ENCODE measurements around the gene COL6A3.

COL6A3 gene

GRCh38 chr2:237316339-237316738 lies 97.6 kb downstream of the COL6A3 start:
- H3K36me3 ChIP-seq (ENCODE audit: insufficient read depth, low read length), result no peaks in the 10 kb centered on the region
- H3K9ac ChIP-seq (ENCODE audit: low read depth, low read length), result no peak overlapping the region
- no peaks in the 10 kb centered on the region for H3K9me3 ChIP-seq (replicated peaks; ENCODE audit: low read length)
- H3K27me3 ChIP-seq (ENCODE audit: control insufficient read depth, insufficient read depth, low read length), result no peaks in the 10 kb centered on the region
- no peak overlapping the region for H3K4me2 ChIP-seq (ENCODE audit: low read length)
- peaks cover 31% of the 10 kb centered on the region for H3K4me1 ChIP-seq (ENCODE audit: control insufficient read depth, insufficient read depth, low read length)
- no peak overlapping the region for H3K4me3 ChIP-seq (ENCODE audit: low read length)

DNA sequence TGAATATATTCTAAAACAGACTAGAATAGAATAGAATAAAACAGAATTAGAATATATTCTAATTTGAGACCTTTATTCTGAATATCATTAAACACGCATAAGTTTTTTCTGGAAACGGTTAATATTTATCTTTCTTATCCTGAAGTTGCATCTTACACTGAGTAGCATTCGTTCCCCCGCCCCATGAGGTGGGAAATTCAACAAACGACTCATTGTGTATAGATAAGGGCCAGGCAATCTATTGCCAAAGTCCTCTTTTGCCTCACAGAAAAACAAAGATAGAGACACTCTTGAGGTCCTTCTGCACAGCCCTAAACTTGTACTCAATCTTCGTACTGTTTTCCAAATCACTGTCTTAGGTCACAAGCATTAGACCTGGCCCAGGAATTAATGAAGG lies 98.1 kb downstream of the COL6A3 start:
- H3K4me1 ChIP-seq (ENCODE audit: control insufficient read depth, insufficient read depth, low read length), result peaks cover 33% of the 10 kb centered on the region
- no peak overlapping the region for H3K4me2 ChIP-seq (ENCODE audit: low read length)
- no peaks in the 10 kb centered on the region for H3K9me3 ChIP-seq (replicated peaks; ENCODE audit: low read length)
- H3K4me3 ChIP-seq (ENCODE audit: low read length), result no peak overlapping the region
- no peaks in the 10 kb centered on the region for H3K27me3 ChIP-seq (ENCODE audit: control insufficient read depth, insufficient read depth, low read length)
- H3K9ac ChIP-seq (ENCODE audit: low read depth, low read length), result peak overlapping the region; percentile 67
- no peaks in the 10 kb centered on the region for H3K36me3 ChIP-seq (ENCODE audit: insufficient read depth, low read length)

DNA sequence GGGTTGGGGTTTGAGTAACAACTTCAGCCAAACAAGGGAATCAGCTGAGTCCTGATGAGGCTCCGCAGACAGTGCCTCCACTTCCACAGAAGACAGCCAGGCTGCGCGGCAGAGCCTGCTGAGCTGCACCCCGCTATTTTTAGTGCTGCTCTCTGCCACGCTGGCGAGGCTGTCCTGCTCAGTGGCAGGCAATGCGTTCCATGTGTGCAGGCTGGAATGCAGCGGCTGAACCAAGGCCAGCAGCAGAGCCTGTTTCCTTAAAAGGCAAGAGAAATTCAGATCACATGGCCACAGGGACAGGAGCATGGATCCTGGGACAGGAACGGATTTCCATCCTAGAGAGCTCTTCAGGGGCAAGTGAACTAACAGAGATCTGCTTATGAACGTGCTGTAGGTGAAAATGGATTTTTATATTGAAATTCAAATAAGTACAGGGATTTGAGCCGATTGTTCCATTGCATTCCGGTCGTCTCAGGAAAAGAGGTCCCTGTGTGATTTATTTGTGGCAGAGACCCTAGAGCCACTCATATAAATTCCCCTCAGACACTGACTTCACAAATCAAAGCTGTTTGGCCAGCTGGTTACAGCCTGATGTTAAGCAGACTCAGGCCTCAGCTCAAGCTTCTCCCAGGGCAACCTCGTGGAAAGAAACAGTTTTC lies 98.7 kb downstream of the COL6A3 start:
- Histone ChIP-seq H3K9ac (ENCODE audit: low read depth, low read length) (peak overlapping the region; percentile 70), H3K9me3 (replicated peaks; ENCODE audit: low read length) (no peaks in the 10 kb centered on the region), H3K27me3 (ENCODE audit: control insufficient read depth, insufficient read depth, low read length) (no peaks in the 10 kb centered on the region), H3K4me2 (ENCODE audit: low read length) (peak overlapping the region; percentile 45), H3K36me3 (ENCODE audit: insufficient read depth, low read length) (no peaks in the 10 kb centered on the region), H3K4me3 (ENCODE audit: low read length) (no peak overlapping the region), H3K4me1 (ENCODE audit: control insufficient read depth, insufficient read depth, low read length) (peaks cover 38% of the 10 kb centered on the region)

GRCh38 chr2:237314681-237315080 lies 99.3 kb downstream of the COL6A3 start:
- H3K36me3 ChIP-seq (ENCODE audit: insufficient read depth, low read length), result no peaks in the 10 kb centered on the region
- H3K4me1 ChIP-seq (ENCODE audit: control insufficient read depth, insufficient read depth, low read length), result peaks cover 39% of the 10 kb centered on the region
- H3K27me3 ChIP-seq (ENCODE audit: control insufficient read depth, insufficient read depth, low read length), result no peaks in the 10 kb centered on the region
- H3K4me2 ChIP-seq (ENCODE audit: low read length), result peak overlapping the region; percentile 45
- no peaks in the 10 kb centered on the region for H3K9me3 ChIP-seq (replicated peaks; ENCODE audit: low read length)
- H3K4me3 ChIP-seq (ENCODE audit: low read length), result no peak overlapping the region
- peak overlapping the region; percentile 70 for H3K9ac ChIP-seq (ENCODE audit: low read depth, low read length)

DNA sequence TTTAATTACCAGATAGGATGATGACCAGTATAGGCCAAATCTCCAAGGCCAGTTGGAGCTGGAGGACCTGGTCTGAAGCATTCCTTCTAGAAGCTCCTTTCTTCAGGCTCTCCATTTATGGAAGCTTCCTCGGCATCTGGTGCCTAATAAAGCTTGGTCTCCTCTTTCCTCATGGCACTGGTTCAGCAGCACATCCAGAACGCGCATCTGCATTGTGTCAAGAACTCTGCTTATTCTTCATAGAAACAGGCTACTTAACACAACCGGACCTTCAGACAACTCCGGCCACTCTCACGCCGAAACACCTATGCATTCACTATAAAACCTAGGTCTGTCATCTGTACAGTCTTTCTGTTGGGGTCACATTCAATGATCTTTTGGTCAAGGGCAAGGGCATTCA lies 99.8 kb downstream of the COL6A3 start:
- Histone ChIP-seq H3K4me2 (ENCODE audit: low read length) (no peak overlapping the region), H3K9me3 (replicated peaks; ENCODE audit: low read length) (no peaks in the 10 kb centered on the region), H3K36me3 (ENCODE audit: insufficient read depth, low read length) (no peaks in the 10 kb centered on the region), H3K9ac (ENCODE audit: low read depth, low read length) (no peak overlapping the region), H3K27me3 (ENCODE audit: control insufficient read depth, insufficient read depth, low read length) (no peaks in the 10 kb centered on the region), H3K4me3 (ENCODE audit: low read length) (no peak overlapping the region), H3K4me1 (ENCODE audit: control insufficient read depth, insufficient read depth, low read length) (peaks cover 43% of the 10 kb centered on the region)

- Histone ChIP-seq H3K4me1 (ENCODE audit: control insufficient read depth, insufficient read depth, low read length) (peaks cover 48% of the 10 kb centered on the region), H3K36me3 (ENCODE audit: insufficient read depth, low read length) (no peaks in the 10 kb centered on the region)
Measured at GRCh38 chr2:237312021-237312755, 101.8 kb downstream of the COL6A3 start.

GRCh38 chr2:237310515-237311114 lies 103.3 kb downstream of the COL6A3 start:
- Histone ChIP-seq H3K36me3 (ENCODE audit: insufficient read depth, low read length) (no peaks in the 10 kb centered on the region), H3K27me3 (ENCODE audit: control insufficient read depth, insufficient read depth, low read length) (no peaks in the 10 kb centered on the region), H3K4me1 (ENCODE audit: control insufficient read depth, insufficient read depth, low read length) (peaks cover 57% of the 10 kb centered on the region), H3K4me3 (ENCODE audit: low read length) (no peak overlapping the region), H3K9me3 (replicated peaks; ENCODE audit: low read length) (no peaks in the 10 kb centered on the region), H3K9ac (ENCODE audit: low read depth, low read length) (no peak overlapping the region), H3K4me2 (ENCODE audit: low read length) (no peak overlapping the region)

More at GRCh38 chr2:237312021-237312755, 101.8 kb downstream of the COL6A3 start:
- H3K27me3 ChIP-seq (ENCODE audit: control insufficient read depth, insufficient read depth, low read length), result no peaks in the 10 kb centered on the region
- H3K9ac ChIP-seq (ENCODE audit: low read depth, low read length), result no peak overlapping the region
- H3K4me2 ChIP-seq (ENCODE audit: low read length), result no peak overlapping the region
- H3K4me3 ChIP-seq (ENCODE audit: low read length), result no peak overlapping the region
- no peaks in the 10 kb centered on the region for H3K9me3 ChIP-seq (replicated peaks; ENCODE audit: low read length)

DNA sequence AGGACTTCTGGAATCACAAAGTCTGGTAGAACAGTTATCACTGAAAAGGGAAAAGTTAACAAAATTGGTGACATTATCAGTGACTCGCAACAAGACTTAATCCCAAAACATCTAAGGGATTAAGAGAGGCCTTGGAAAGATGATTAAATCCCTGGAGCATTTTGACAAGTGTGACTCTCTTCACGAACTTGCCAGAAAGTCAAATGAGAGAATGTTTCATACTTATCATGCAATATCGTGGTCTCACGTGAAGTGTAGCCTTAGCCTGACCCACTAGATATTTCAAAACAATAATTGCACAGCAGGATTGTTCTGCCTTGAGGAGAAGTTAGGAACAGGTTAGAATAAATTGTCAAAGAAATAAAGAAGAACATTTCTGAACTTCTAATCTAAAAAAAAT lies 104.5 kb downstream of the COL6A3 start:
- H3K4me1 ChIP-seq (ENCODE audit: control insufficient read depth, insufficient read depth, low read length), result peaks cover 57% of the 10 kb centered on the region
- H3K4me2 ChIP-seq (ENCODE audit: low read length), result no peak overlapping the region
- no peaks in the 10 kb centered on the region for H3K27me3 ChIP-seq (ENCODE audit: control insufficient read depth, insufficient read depth, low read length)
- no peaks in the 10 kb centered on the region for H3K9me3 ChIP-seq (replicated peaks; ENCODE audit: low read length)
- no peaks in the 10 kb centered on the region for H3K36me3 ChIP-seq (ENCODE audit: insufficient read depth, low read length)
- no peak overlapping the region for H3K9ac ChIP-seq (ENCODE audit: low read depth, low read length)
- H3K4me3 ChIP-seq (ENCODE audit: low read length), result no peak overlapping the region

DNA sequence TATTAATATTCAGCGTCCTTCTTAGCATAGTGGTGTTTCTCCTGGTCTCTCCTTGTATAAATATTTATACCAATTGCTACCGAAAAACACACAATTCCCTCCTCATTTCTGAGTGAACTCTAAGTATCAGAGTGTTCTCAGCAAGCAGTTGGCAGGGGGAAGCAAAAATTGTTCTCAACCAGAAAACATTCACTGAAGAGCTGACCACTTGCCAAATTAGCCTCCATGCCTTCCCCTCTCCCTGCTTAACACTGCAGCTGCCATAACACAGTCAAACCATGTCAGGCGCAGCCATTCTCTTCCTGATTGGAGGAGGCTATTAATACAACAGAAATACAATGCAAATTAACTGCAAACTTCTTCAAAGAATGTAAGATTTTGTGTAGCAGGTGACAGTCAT lies 105.0 kb downstream of the COL6A3 start:
- Histone ChIP-seq H3K9me3 (replicated peaks; ENCODE audit: low read length) (no peaks in the 10 kb centered on the region), H3K4me2 (ENCODE audit: low read length) (no peak overlapping the region), H3K4me1 (ENCODE audit: control insufficient read depth, insufficient read depth, low read length) (peaks cover 57% of the 10 kb centered on the region), H3K4me3 (ENCODE audit: low read length) (no peak overlapping the region), H3K27me3 (ENCODE audit: control insufficient read depth, insufficient read depth, low read length) (no peaks in the 10 kb centered on the region), H3K9ac (ENCODE audit: low read depth, low read length) (no peak overlapping the region), H3K36me3 (ENCODE audit: insufficient read depth, low read length) (no peaks in the 10 kb centered on the region)

GRCh38 chr2:237307474-237307873 lies 106.5 kb downstream of the COL6A3 start:
- Histone ChIP-seq H3K4me3 (ENCODE audit: low read length) (no peak overlapping the region), H3K27me3 (ENCODE audit: control insufficient read depth, insufficient read depth, low read length) (no peaks in the 10 kb centered on the region), H3K9ac (ENCODE audit: low read depth, low read length) (no peak overlapping the region), H3K4me2 (ENCODE audit: low read length) (no peak overlapping the region), H3K9me3 (replicated peaks; ENCODE audit: low read length) (no peaks in the 10 kb centered on the region), H3K4me1 (ENCODE audit: control insufficient read depth, insufficient read depth, low read length) (peaks cover 53% of the 10 kb centered on the region), H3K36me3 (ENCODE audit: insufficient read depth, low read length) (no peaks in the 10 kb centered on the region)

GRCh38 chr2:237306787-237307170 lies 107.2 kb downstream of the COL6A3 start:
- Histone ChIP-seq H3K27me3 (ENCODE audit: control insufficient read depth, insufficient read depth, low read length) (no peaks in the 10 kb centered on the region), H3K4me2 (ENCODE audit: low read length) (no peak overlapping the region), H3K36me3 (ENCODE audit: insufficient read depth, low read length) (no peaks in the 10 kb centered on the region), H3K9me3 (replicated peaks; ENCODE audit: low read length) (no peaks in the 10 kb centered on the region), H3K9ac (ENCODE audit: low read depth, low read length) (no peak overlapping the region), H3K4me1 (ENCODE audit: control insufficient read depth, insufficient read depth, low read length) (peaks cover 48% of the 10 kb centered on the region), H3K4me3 (ENCODE audit: low read length) (no peak overlapping the region)
